MCF 10A (cell line): Measurements from ENCODE around the gene CDC42SE2. TPM values are rescaled to one million over a fixed set of nuclear protein-coding genes. Genes with fewer than 3 reads are reported as not detected.

Source experiments
- BruUV-seq: library from RNA; stranded (reverse); fragments of 400-500 nt; replicated peaks from 2 replicates; lab custom pipeline; 2021; lab: Mats Ljungman, UMichigan
- CTCF ChIA-PET: fragments of 300-600 bp; sonication (Branson Sonifier 250); formaldehyde crosslinking; extraction: SDS; loops from one replicate; lab custom pipeline; 2021; ENCODE audit warnings: antibody characterized with exemption, inconsistent platforms; lab: Yijun Ruan, JAX
- POLR2A ChIA-PET: fragments of 300-600, 350-650 bp; sonication (Branson Sonifier 250); formaldehyde crosslinking; extraction: SDS; loops from one replicate; lab custom pipeline; 2020; ENCODE audit warnings: antibody characterized with exemption, inconsistent platforms; lab: Yijun Ruan, JAX
- DNase-seq: peaks from one replicate; pipeline ENCODE4 v3.0.0-alpha.2; 2018; ENCODE audit not compliant: unreplicated experiment
- H3K27ac Mint-ChIP-seq: one replicate; pipeline ENCODE4 v1.8.0; 2022; ENCODE audit warnings: mild to moderate bottlenecking, low read depth, mixed read lengths; ENCODE audit not compliant: unreplicated experiment
- H3K27me3 Mint-ChIP-seq: one replicate; pipeline ENCODE4 v1.8.0; 2022; ENCODE audit warnings: mixed read lengths; ENCODE audit not compliant: insufficient read depth, unreplicated experiment
- H3K36me3 Mint-ChIP-seq: one replicate; pipeline ENCODE4 v1.8.0; 2022; ENCODE audit warnings: mild to moderate bottlenecking, moderate library complexity, mixed read lengths; ENCODE audit not compliant: insufficient read depth, unreplicated experiment
- H3K4me1 Mint-ChIP-seq: one replicate; pipeline ENCODE4 v1.8.0; 2022; ENCODE audit warnings: mixed read lengths; ENCODE audit not compliant: insufficient read depth, unreplicated experiment
- H3K4me3 Mint-ChIP-seq: one replicate; pipeline ENCODE4 v1.8.0; 2022; ENCODE audit warnings: mild to moderate bottlenecking, moderate library complexity, mixed read lengths; ENCODE audit not compliant: unreplicated experiment
- H3K9me3 Mint-ChIP-seq: one replicate; pipeline ENCODE4 v1.8.0; 2022; ENCODE audit warnings: mixed read lengths; ENCODE audit not compliant: unreplicated experiment
- intact Hi-C: fragments of 100-400 bp; cut with micrococcal nuclease; formaldehyde crosslinking; loops from 2 replicates; pipeline ENCODE4 v1.14.1; 2022
- total RNA-seq: library from RNA; stranded (reverse); gene quantifications from 2 replicates; pipeline ENCODE4 v1.2.3, GENCODE V29; 2022
- TF ChIP-seq, protein P1 (sequence below): fragments of 200-600 bp; IDR thresholded peaks from one replicate; pipeline ENCODE4 v1.8.0; 2022; ENCODE audit warnings: antibody characterized with exemption, mild to moderate bottlenecking; ENCODE audit not compliant: unreplicated experiment

The CDC42SE2 gene
- total RNA-seq, 1 experiment from 2014 or later, result 71.0 TPM

DNA sequence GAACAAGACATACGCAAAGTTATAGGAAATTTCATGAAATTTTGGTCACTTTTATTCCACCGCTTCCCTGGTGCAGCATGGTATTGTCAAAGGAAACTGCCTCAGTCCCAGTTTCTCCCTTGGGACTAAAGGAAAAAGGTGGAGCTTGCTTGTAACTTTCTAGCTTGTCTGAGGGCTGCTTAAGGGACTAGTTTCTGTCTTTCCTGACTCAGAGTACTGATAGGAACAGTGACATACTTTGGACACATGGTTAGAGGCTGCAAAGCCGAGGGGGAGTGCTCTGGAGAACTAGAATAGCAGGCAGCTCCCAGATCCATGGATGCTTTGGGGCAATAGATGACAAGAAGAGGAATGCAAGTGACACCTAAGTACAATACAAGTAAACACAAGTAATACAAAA lies 136.7 kb downstream of the CDC42SE2 start:
- Mint-ChIP-seq H3K4me3 (no peak overlapping the region), H3K27ac (no peak overlapping the region), H3K9me3 (peaks cover 22% of the 10 kb centered on the region), H3K4me1 (no peaks in the 10 kb centered on the region), H3K36me3 (peaks cover 73% of the 10 kb centered on the region), H3K27me3 (no peaks in the 10 kb centered on the region)
- DNase-seq, result no peak
- ChIA-PET CTCF (interaction anchor here (0.6 to 1.6 kb wide), 6 partner anchors 9 to 19 kb away, joined by 4 to 6 read pairs (median 5); no protein-coding TSS in a partner anchor), POLR2A (interaction anchor here (0.8 to 2.4 kb wide), 4 partner anchors 9 to 136 kb away, joined by 3 to 9 read pairs (median 5); no protein-coding TSS in a partner anchor)
- BruUV-seq, result no TSS peak
- intact Hi-C loops, result no loop called here
- TF ChIP-seq, protein P1, sequence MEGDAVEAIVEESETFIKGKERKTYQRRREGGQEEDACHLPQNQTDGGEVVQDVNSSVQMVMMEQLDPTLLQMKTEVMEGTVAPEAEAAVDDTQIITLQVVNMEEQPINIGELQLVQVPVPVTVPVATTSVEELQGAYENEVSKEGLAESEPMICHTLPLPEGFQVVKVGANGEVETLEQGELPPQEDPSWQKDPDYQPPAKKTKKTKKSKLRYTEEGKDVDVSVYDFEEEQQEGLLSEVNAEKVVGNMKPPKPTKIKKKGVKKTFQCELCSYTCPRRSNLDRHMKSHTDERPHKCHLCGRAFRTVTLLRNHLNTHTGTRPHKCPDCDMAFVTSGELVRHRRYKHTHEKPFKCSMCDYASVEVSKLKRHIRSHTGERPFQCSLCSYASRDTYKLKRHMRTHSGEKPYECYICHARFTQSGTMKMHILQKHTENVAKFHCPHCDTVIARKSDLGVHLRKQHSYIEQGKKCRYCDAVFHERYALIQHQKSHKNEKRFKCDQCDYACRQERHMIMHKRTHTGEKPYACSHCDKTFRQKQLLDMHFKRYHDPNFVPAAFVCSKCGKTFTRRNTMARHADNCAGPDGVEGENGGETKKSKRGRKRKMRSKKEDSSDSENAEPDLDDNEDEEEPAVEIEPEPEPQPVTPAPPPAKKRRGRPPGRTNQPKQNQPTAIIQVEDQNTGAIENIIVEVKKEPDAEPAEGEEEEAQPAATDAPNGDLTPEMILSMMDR, result no peak

DNA sequence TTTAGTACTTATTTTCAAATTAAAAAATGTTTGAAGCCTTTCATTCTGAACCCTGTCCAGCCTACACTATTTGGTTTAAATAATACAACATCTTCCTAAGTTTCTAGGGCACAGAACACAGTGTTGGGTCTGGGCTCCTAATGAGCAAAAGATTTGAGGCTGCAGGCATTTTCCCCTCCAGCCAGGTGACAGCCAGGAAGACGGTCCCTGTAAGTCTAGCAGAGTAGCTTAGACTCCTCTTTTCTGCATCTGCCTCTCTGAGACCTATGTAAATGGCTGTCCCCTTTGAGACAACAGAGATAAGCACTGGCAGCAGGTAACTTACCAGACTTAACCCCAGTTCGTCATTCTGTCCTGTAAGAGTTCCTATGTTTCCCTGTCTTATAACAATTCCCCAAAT lies 141.8 kb downstream of the CDC42SE2 start:
- TF ChIP-seq, protein P1, result no peak
- peaks cover 64% of the 10 kb centered on the region for H3K36me3 Mint-ChIP-seq
- H3K4me3 Mint-ChIP-seq, result no peak overlapping the region
- no TSS peak for BruUV-seq
- no peak overlapping the region for H3K27ac Mint-ChIP-seq
- POLR2A ChIA-PET, result interaction anchor here (0.9 to 1.6 kb wide), 3 partner anchors 161 to 242 kb away, joined by 3 to 6 read pairs (median 4); partner anchors contain the start of gene HINT1
- no peaks in the 10 kb centered on the region for H3K4me1 Mint-ChIP-seq
- CTCF ChIA-PET, result interaction anchor here (0.6 to 1.3 kb wide), 4 partner anchors 12 to 297 kb away, joined by 3 to 6 read pairs (median 3); no protein-coding TSS in a partner anchor
- no peak for DNase-seq
- intact Hi-C loops, result no loop called here
- no peaks in the 10 kb centered on the region for H3K27me3 Mint-ChIP-seq
- H3K9me3 Mint-ChIP-seq, result peaks cover 19% of the 10 kb centered on the region

- H3K9me3 Mint-ChIP-seq, result peaks cover 16% of the 10 kb centered on the region
- TF ChIP-seq, protein P1, result no peak
- H3K4me1 Mint-ChIP-seq, result no peaks in the 10 kb centered on the region
- H3K36me3 Mint-ChIP-seq, result peaks cover 64% of the 10 kb centered on the region
- H3K4me3 Mint-ChIP-seq, result no peak overlapping the region
- ChIA-PET CTCF (interaction anchor here (0.6 to 1.4 kb wide), 6 partner anchors 9 to 1471 kb away, joined by 3 to 6 read pairs (median 4); no protein-coding TSS in a partner anchor), POLR2A (interaction anchor here (0.9 to 1.6 kb wide), 4 partner anchors 10 to 243 kb away, joined by 3 to 6 read pairs (median 4); partner anchors contain the start of gene HINT1)
- intact Hi-C loops, result no loop called here
- DNase-seq, result no peak
- H3K27ac Mint-ChIP-seq, result no peak overlapping the region
- BruUV-seq, result no TSS peak
- no peaks in the 10 kb centered on the region for H3K27me3 Mint-ChIP-seq
Measured at GRCh38 chr5:131406076-131406475, 142.2 kb downstream of the CDC42SE2 start.

DNA sequence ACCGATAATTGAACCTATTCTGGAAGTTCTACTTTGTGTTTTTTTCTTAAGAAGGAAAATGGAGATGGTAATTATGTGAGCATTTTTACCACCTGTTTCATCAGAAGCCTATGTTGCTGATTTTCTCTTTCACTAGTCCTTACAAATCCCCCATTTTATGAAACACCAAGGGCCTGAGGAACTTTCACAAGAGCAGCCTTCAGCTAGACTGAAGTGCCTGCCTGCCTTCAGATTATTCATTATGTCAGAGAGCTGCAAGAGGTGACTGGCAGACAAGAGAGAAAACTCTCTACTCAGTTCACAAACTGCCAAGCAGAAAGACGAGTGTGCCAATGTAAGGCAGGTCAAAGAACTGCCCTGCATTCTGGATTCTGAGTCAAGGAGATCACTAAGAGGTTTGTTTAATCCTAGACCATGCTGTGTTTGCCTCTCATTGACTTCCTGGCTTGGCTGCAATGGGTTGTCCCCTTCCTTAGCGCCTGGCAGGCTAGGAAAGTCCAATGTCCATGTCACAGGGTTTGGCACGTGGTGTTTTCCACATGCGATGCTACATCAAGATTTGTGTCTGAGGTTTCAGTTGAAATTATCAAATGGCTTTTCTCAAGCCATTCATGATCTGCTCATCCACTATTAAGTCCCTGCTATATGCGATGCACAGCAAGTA lies 143.3 kb downstream of the CDC42SE2 start:
- no peak overlapping the region for H3K4me3 Mint-ChIP-seq
- BruUV-seq, result no TSS peak
- no peak for DNase-seq
- peaks cover 16% of the 10 kb centered on the region for H3K9me3 Mint-ChIP-seq
- H3K36me3 Mint-ChIP-seq, result peaks cover 67% of the 10 kb centered on the region
- no peak overlapping the region for H3K27ac Mint-ChIP-seq
- TF ChIP-seq, protein P1, result no peak
- ChIA-PET CTCF (interaction anchor here (1.0 to 1.6 kb wide), 7 partner anchors 8 to 244 kb away, joined by 3 to 6 read pairs (median 4); no protein-coding TSS in a partner anchor), POLR2A (interaction anchor here (1.2 to 1.3 kb wide), 2 partner anchors 10 to 11 kb away, joined by 3 read pairs; no protein-coding TSS in a partner anchor)
- no peaks in the 10 kb centered on the region for H3K4me1 Mint-ChIP-seq
- intact Hi-C loops, result no loop called here
- H3K27me3 Mint-ChIP-seq, result no peaks in the 10 kb centered on the region
